Neutrophil (primary cell): Measurements from ENCODE around the gene NUCB2.

Experiments used
- H3K27ac ChIP-seq: fragments of 200-600 bp; sonication (generic); 2 replicates; pipeline ENCODE4 v1.5.1; 2016; ENCODE audit warnings: mild to moderate bottlenecking, moderate library complexity
- H3K27me3 ChIP-seq: fragments of 200-600 bp; sonication (generic); 2 replicates; pipeline ENCODE4 v1.6.0; 2016; ENCODE audit warnings: mild to moderate bottlenecking
- H3K36me3 ChIP-seq: fragments of 200-600 bp; sonication (generic); 2 replicates; pipeline ENCODE4 v1.5.1; 2017
- H3K4me1 ChIP-seq, 2 experiments: fragments of 200-600 bp in 1 of 2; sonication (generic) in 1 of 2; 1 replicate in 1 of 2; 2 replicates in 1 of 2; pipeline versions ENCODE4 v1.5.1 to v1.6.1; 2013 to 2016; ENCODE audit warnings: low read depth in 1 of 2, low read length in 1 of 2, mild to moderate bottlenecking in 1 of 2, moderate library complexity in 1 of 2; ENCODE audit not compliant: control insufficient read depth in 1 of 2, insufficient read depth in 1 of 2
- H3K4me3 ChIP-seq, 2 experiments: fragments of 200-600 bp in 1 of 2; sonication (generic) in 1 of 2; 1 replicate in 1 of 2; 2 replicates in 1 of 2; pipeline ENCODE4 v1.5.1; 2013 to 2016; ENCODE audit warnings: low read depth in 1 of 2, low read length in 1 of 2, mild to moderate bottlenecking in 1 of 2, moderate library complexity in 1 of 2
- H3K9me3 ChIP-seq: fragments of 200-600 bp; sonication (generic); 2 replicates; pipeline ENCODE4 v1.5.1; 2016
- TF ChIP-seq, protein P1 (sequence below): fragments of 200-600 bp; sonication (generic); IDR thresholded peaks from 2 replicates; pipeline ENCODE4 v1.5.1; 2016; ENCODE audit warnings: antibody characterized with exemption

NUCB2 gene

DNA sequence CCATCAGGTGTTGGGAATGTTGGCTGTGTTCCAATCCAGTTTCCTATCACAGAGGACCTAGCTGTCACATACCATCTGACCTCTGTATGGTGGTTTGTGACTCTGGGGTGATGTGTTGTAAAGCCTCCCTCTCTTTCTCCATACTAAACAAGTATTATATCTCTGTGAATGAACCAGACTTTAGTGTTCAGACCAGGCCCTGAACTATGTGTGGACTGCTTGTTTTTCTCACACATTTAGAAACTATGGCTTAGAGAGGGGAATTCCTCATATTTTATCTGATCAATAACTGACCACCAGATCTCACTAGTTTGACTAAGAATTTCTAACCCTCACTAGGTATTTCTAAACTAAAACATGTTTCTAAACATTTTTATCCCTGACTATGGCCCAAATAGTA lies 92.6 kb downstream of the NUCB2 start:
- Histone ChIP-seq H3K27ac (no peak overlapping the region), H3K9me3 (peaks cover 44% of the 10 kb centered on the region), H3K36me3 (no peaks in the 10 kb centered on the region), H3K4me1 (peaks cover 32 to 34% of the 10 kb centered on the region in 2 experiments), H3K27me3 (no peaks in the 10 kb centered on the region), H3K4me3 (no peak overlapping the region)
- TF ChIP-seq, protein P1, sequence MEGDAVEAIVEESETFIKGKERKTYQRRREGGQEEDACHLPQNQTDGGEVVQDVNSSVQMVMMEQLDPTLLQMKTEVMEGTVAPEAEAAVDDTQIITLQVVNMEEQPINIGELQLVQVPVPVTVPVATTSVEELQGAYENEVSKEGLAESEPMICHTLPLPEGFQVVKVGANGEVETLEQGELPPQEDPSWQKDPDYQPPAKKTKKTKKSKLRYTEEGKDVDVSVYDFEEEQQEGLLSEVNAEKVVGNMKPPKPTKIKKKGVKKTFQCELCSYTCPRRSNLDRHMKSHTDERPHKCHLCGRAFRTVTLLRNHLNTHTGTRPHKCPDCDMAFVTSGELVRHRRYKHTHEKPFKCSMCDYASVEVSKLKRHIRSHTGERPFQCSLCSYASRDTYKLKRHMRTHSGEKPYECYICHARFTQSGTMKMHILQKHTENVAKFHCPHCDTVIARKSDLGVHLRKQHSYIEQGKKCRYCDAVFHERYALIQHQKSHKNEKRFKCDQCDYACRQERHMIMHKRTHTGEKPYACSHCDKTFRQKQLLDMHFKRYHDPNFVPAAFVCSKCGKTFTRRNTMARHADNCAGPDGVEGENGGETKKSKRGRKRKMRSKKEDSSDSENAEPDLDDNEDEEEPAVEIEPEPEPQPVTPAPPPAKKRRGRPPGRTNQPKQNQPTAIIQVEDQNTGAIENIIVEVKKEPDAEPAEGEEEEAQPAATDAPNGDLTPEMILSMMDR, result no peak

DNA sequence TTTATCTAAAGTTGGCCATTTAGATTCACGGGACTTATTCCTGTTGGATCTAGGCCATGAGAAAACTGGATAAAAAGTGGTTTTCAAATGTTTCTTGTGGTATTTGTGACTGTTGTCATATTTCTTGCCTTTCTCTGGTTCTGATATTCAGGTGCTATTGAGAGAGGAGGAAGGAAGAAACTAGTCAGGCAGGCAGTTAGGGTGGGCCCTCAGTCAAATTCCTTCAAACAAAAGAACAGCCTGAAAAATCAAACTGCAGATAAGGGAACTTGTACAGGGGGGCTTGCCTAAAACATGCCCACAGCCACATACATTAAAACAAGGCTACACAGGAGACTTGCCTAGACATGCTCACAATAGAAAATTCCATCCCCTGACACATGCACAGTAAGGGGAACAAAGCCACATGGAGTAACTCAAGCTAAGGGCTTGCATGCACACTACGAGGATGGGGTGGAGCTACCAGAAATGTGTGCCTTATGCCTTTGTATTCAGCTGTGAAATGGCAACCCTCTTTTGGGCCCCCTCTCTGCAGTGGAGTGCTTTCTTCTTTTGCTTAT lies 93.2 kb downstream of the NUCB2 start:
- no peaks in the 10 kb centered on the region for H3K36me3 ChIP-seq

DNA sequence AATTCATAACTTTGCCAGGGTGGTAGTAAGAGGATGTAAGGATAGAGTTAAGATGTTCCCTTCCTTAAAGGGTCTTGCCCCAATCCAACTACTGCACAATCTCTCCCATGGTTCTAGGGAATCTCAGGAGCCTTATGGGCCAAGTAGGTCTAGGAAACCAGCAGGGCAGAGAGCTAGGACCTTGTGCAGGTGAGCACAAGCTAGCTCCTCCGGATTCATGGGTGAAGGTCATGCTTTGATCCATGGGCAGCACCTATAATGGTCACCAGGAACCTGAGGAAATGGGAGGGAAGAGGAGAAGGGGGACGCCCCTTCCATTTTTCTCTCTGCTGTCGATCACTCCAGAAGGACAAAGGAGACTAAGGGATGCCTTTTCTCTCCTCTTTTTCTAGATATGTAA lies 95.1 kb downstream of the NUCB2 start:
- Histone ChIP-seq H3K27me3 (no peaks in the 10 kb centered on the region), H3K4me1 (peaks cover 18 to 20% of the 10 kb centered on the region in 2 experiments), H3K36me3 (no peaks in the 10 kb centered on the region), H3K9me3 (peaks cover 53% of the 10 kb centered on the region), H3K4me3 (no peak overlapping the region), H3K27ac (no peak overlapping the region)
- TF ChIP-seq, protein P1, result no peak

More for the DNA sequence above, 93.2 kb downstream of the NUCB2 start:
- Histone ChIP-seq H3K9me3 (peaks cover 44% of the 10 kb centered on the region), H3K4me3 (no peak overlapping the region), H3K27ac (no peak overlapping the region), H3K27me3 (no peaks in the 10 kb centered on the region), H3K4me1 (peaks cover 32 to 34% of the 10 kb centered on the region in 2 experiments)
- TF ChIP-seq, protein P1, result no peak

DNA sequence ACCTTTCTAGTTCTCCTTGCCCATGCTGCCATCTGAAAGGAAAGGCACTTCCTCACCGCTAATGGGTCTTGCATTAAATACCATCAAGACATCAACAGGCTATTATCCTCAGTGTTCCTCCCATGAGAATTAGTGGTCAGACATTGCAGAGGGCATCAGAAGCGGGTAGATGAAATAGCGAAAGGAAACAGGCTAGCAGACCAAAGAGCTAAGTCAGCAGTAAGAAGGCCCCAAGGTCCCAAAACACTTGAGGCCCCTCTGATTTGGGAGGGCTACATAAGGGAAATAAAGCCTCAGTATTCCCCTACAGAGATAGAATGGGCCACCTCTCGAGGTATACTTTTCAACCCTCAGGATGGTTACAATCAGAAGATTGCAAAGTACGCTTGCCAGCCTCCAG lies 99.0 kb downstream of the NUCB2 start:
- Histone ChIP-seq H3K9me3 (peaks cover 41% of the 10 kb centered on the region), H3K4me1 (no peaks in the 10 kb centered on the region), H3K27ac (no peak overlapping the region), H3K27me3 (no peaks in the 10 kb centered on the region), H3K4me3 (no peak overlapping the region), H3K36me3 (no peaks in the 10 kb centered on the region)
- TF ChIP-seq, protein P1, result no peak

- Histone ChIP-seq H3K9me3 (peaks cover 33% of the 10 kb centered on the region), H3K4me1 (no peaks in the 10 kb centered on the region), H3K27ac (no peak overlapping the region), H3K4me3 (no peak overlapping the region), H3K36me3 (no peaks in the 10 kb centered on the region), H3K27me3 (no peaks in the 10 kb centered on the region)
- TF ChIP-seq, protein P1, result no peak
These were observed 100.0 kb downstream of the NUCB2 start for GRCh38 chr11:17376493-17376892.
